PC-9 (cell line): ENCODE results near the gene EML3.

Experiments
- CTCF ChIP-seq: fragments of 200-600 bp; sonication (generic); conservative IDR thresholded peaks from 2 replicates; pipeline ENCODE4 v1.6.1; 2017; ENCODE audit warnings: mixed run types, antibody characterized with exemption, mild to moderate bottlenecking, moderate library complexity
- EZH2 ChIP-seq: fragments of 200-600 bp; sonication (generic); IDR thresholded peaks from 2 replicates; pipeline ENCODE4 v1.8.0; 2017; ENCODE audit warnings: antibody characterized with exemption, low read depth

GRCh38 chr11:62601122-62601371 is 11.5 kb downstream of the EML3 start:
- no peak for TF ChIP-seq CTCF
- TF ChIP-seq EZH2 = no peak
